K562 (cell line): ENCODE results near the gene NOD2. TPM values are rescaled to one million over a fixed set of nuclear protein-coding genes. Genes with fewer than 3 reads are reported as not detected.

Experiments
- DPF2 ChIP-seq: fragments of 450-650 bp; IDR thresholded peaks from 2 replicates; pipeline ENCODE4 v1.6.1; 2016
- FOSL1 ChIP-seq: fragments of 200-800 bp; sonication (Bioruptor generic); conservative IDR thresholded peaks from 2 replicates; pipeline ENCODE4 v1.6.1; 2016; ENCODE audit warnings: missing genetic modification characterization, missing compliant biosample characterization
- GTF2A2 ChIP-seq: IDR thresholded peaks from 2 replicates; pipeline ENCODE4 v1.6.1; 2016; ENCODE audit warnings: mild to moderate bottlenecking, missing genetic modification characterization, missing compliant biosample characterization
- HDAC1 ChIP-seq, 2 experiments: fragments of 450-650 bp; IDR thresholded peaks; 2 replicates each; pipeline ENCODE4 v1.6.1; 2016 to 2017; ENCODE audit warnings: inconsistent platforms in 1 of 2, mild to moderate bottlenecking in 1 of 2, moderate library complexity in 1 of 2
- HEY1 ChIP-seq: fragments of 250-450 bp; sonication (Bioruptor Pico); IDR thresholded peaks from 2 replicates; pipeline ENCODE4 v1.5.0; 2020; ENCODE audit warnings: mild to moderate bottlenecking, moderate library complexity, borderline replicate concordance
- MAFF ChIP-seq: IDR thresholded peaks from 2 replicates; pipeline ENCODE4 v1.6.1; 2012; ENCODE audit warnings: low read length, improper control_type of control experiment
- MAFG ChIP-seq: fragments of 450-650 bp; conservative IDR thresholded peaks from 2 replicates; pipeline ENCODE4 v1.6.1; 2016; ENCODE audit warnings: missing genetic modification characterization, missing compliant biosample characterization
- MAFK ChIP-seq: IDR thresholded peaks from 2 replicates; pipeline ENCODE4 v1.6.1; 2011; ENCODE audit warnings: low read length, improper control_type of control experiment
- MEF2D ChIP-seq: conservative IDR thresholded peaks from 2 replicates; pipeline ENCODE4 v1.6.1; 2016; ENCODE audit warnings: low read depth, missing genetic modification characterization, missing compliant biosample characterization
- MTA2 ChIP-seq: fragments of 450-650 bp; IDR thresholded peaks from 2 replicates; pipeline ENCODE4 v1.6.1; 2016; ENCODE audit warnings: low read depth
- NCOA4 ChIP-seq: fragments of 450-650 bp; IDR thresholded peaks from 2 replicates; pipeline ENCODE4 v1.6.1; 2018; ENCODE audit warnings: mild to moderate bottlenecking; ENCODE audit not compliant: partially characterized antibody
- NEUROD1 ChIP-seq: fragments of 150-350 bp; IDR thresholded peaks from 2 replicates; pipeline ENCODE4 v1.6.1; 2014; ENCODE audit warnings: borderline replicate concordance, low read length, low read depth; ENCODE audit not compliant: partially characterized antibody
- NFE2 ChIP-seq: IDR thresholded peaks from 2 replicates; pipeline ENCODE4 v1.6.1; 2014; ENCODE audit warnings: antibody characterized with exemption, low read depth
- RFX1 ChIP-seq: fragments of 450-650 bp; IDR thresholded peaks from 2 replicates; pipeline ENCODE4 v1.6.1; 2016; ENCODE audit warnings: mild to moderate bottlenecking, moderate library complexity
- RUNX1 ChIP-seq: sonication (generic); IDR thresholded peaks from 2 replicates; pipeline ENCODE4 v1.6.1; 2016; ENCODE audit warnings: antibody characterized with exemption, low read depth
- ZNF24 ChIP-seq: fragments of 450-650 bp; IDR thresholded peaks from 2 replicates; pipeline ENCODE4 v1.6.1; 2016
- polyA plus RNA-seq, 8 experiments: library from polyadenylated mRNA; depleted of rRNA in 4 of 8; stranded (reverse) in 5 of 8; unstranded in 3 of 8; fragments of >200 nt; fragmentation: Nextera tagmentation in 2 of 8; fragmentation: Illumina TruSeq in 1 of 8; extraction: Ambion mirVana in 2 of 8; extraction: Trizol in 1 of 8; gene quantifications; 2 replicates each; pipeline versions ENCODE4 v1.2.1 to v1.2.3, GENCODE V29; 2011 to 2014; ENCODE audit warnings: inconsistent platforms in 1 of 8, missing spikeins in 1 of 8
- total RNA-seq, 7 experiments: library from RNA; depleted of rRNA in 6 of 7; stranded (reverse); fragments of >200 nt in 6 of 7; fragmentation: Illumina TruSeq in 2 of 7; extraction: Trizol in 2 of 7; gene quantifications; 2 replicates each; pipeline versions ENCODE4 v1.2.1 to v1.2.3, GENCODE V29; 2011 to 2021; ENCODE audit warnings: low replicate concordance in 1 of 7
- TF ChIP-seq, protein P1 (sequence below): sonication (generic); formaldehyde crosslinking; IDR thresholded peaks from 2 replicates; pipeline ENCODE4 v1.8.1; 2023; ENCODE audit warnings: mild to moderate bottlenecking, missing genetic modification reagents

Gene NOD2
- total and polyA plus RNA-seq, 9 of the 15 experiments (the other 6 are each of a cell fraction or from before 2014, with no cell fraction given), result 0.04 TPM; not detected in 8

DNA sequence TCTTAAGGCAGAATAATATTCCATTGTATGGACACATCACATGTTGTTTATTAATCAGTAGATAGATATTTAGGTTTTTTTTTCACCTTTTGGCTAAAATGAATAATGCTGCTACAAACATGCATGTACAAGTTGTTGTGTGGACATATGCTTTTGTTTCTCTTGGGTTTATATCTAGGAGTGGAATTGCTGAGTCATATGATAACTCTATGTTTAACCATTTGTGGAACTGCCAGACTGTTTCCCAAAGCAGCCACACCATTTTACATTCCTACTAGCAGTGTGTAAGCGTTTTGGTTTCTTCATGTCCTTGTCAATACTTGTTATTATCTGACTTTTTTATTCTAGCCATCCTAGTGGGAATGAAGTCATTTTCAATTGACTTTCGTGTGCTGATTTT is 69.8 kb downstream of the NOD2 start (continued):
- TF ChIP-seq NEUROD1, result no peak
- TF ChIP-seq, protein P1, sequence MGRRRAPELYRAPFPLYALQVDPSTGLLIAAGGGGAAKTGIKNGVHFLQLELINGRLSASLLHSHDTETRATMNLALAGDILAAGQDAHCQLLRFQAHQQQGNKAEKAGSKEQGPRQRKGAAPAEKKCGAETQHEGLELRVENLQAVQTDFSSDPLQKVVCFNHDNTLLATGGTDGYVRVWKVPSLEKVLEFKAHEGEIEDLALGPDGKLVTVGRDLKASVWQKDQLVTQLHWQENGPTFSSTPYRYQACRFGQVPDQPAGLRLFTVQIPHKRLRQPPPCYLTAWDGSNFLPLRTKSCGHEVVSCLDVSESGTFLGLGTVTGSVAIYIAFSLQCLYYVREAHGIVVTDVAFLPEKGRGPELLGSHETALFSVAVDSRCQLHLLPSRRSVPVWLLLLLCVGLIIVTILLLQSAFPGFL (CRISPR knock-in tag), result no peak
- TF ChIP-seq MAFK, result peak; percentile 85
- no peak for TF ChIP-seq GTF2A2 (tag)
- TF ChIP-seq MAFF, result peak; percentile 84
- TF ChIP-seq NCOA4, result no peak
- TF ChIP-seq RFX1, result no peak
- TF ChIP-seq MAFG (tag), result peak; percentile 92
- no peak for TF ChIP-seq HDAC1 (IDR thresholded peaks at IDR 0.05)
- 0 out of 2 replicates have a peak, but pooled peaks have one; percentile 25 for TF ChIP-seq FOSL1 (tag)
- peak; percentile 21; the same call in 1 of the 2 replicates for TF ChIP-seq DPF2
- TF ChIP-seq MEF2D, result no peak
- no peak for TF ChIP-seq ZNF24
- peak; percentile 89 for TF ChIP-seq NFE2
- no peak for TF ChIP-seq MTA2
- TF ChIP-seq HEY1 (CRISPR knock-in tag), result no peak
- no peak for TF ChIP-seq RUNX1
